GM19324 (cell line): ENCODE data around the gene P4HTM.
"Not testable (repeated sequence)": the region's sequence is repeated elsewhere in the genome, so short reads cannot be mapped to it uniquely, and the experiment has no call there.

Source experiments
- ATAC-seq: cut with Tn5 transposase; IDR thresholded peaks from one replicate; pipeline ENCODE4 v1.9.1; 2021; ENCODE audit warnings: mild to moderate bottlenecking, moderate library complexity; ENCODE audit not compliant: unreplicated experiment, low FRiP score

Gene P4HTM

DNA sequence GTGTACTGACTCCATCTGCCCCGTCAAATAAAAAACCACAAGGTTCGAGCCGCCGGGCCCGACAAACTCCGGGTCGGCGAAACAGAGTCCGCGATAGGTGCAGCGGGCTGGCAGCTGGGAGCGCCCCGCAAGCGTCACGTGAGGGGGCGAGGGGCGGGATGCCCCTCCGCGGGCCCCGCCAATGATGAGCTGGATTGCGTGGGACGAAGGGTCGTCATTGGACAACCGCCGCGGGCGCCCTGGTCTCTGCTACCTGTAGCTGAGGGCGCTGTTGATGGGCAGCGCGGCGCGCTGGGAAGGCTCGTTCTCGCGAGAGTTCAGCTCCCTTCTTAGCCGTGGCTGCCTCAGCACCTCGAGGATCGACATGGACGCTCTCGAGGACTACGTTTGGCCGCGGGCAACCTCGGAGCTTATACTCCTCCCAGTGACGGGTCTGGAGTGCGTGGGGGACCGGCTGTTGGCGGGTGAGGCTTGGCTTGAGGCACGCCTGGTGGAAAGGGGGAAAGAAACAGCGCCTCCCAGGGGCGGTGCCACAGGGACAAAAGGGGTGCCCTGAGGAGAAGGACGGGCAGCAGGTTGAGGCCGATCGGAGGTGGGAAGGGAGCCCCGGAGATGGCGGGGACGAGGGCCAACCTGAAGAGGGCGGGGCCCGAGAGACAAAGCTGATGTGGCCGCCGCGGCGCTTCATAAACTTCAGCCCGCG is 17.2 kb downstream of the P4HTM start, which contains the start of gene WDR6:
WDR6 (plus strand) TSS at position 324 of the 703 bp plus-strand sequence; CDS start at position 365, 41 bp downstream.
- ATAC-seq = peak; percentile 90

- peak; percentile 34 for ATAC-seq
Measured at GRCh38 chr3:49007771-49008528, 17.9 kb downstream of the P4HTM start.

DNA sequence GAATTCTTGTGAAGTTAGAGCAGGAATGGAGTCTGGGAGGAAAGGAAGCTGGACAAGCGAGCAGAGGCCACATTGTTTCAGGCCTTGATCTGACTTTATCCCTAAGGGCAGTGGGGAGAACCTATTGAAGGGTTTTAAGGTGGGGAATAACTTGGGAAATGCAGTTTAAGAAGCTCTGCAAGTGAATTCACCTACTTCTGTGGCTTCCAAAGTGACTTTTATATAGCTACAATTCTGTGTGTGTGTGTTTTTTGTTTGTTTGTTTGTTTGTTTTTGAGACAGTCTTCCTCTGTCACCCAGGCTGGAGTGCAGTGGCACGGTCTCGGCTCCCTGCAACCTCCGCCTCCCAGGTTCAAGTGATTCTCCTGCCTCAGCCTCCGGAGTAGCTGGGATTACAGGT is 18.6 kb downstream of the P4HTM start:
- not testable (repeated sequence) for ATAC-seq

- ATAC-seq = no peak
Measured at GRCh38 chr3:49009396-49009795, 19.4 kb downstream of the P4HTM start.

- ATAC-seq = no peak
Measured at GRCh38 chr3:49012441-49013017, 22.5 kb downstream of the P4HTM start.

DNA sequence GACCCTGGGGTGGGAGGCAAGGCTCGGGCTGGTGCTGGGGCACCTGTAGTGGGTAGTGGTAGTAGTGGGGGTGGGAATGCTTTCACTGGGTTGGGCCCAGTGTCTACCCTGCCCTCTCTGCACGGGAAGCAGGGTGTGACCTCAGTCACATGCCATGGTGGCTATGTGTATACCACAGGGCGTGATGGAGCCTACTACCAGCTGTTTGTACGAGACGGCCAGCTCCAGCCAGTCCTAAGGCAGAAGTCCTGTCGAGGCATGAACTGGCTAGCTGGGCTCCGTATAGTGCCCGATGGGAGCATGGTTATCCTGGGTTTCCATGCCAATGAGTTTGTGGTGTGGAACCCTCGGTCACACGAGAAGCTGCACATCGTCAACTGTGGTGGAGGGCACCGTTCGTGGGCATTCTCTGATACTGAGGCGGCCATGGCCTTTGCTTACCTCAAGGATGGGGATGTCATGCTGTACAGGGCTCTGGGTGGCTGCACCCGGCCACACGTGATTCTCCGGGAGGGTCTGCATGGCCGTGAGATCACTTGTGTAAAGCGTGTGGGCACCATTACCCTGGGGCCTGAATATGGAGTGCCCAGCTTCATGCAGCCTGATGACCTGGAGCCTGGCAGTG is 23.2 kb downstream of the P4HTM start:
- no peak for ATAC-seq

DNA sequence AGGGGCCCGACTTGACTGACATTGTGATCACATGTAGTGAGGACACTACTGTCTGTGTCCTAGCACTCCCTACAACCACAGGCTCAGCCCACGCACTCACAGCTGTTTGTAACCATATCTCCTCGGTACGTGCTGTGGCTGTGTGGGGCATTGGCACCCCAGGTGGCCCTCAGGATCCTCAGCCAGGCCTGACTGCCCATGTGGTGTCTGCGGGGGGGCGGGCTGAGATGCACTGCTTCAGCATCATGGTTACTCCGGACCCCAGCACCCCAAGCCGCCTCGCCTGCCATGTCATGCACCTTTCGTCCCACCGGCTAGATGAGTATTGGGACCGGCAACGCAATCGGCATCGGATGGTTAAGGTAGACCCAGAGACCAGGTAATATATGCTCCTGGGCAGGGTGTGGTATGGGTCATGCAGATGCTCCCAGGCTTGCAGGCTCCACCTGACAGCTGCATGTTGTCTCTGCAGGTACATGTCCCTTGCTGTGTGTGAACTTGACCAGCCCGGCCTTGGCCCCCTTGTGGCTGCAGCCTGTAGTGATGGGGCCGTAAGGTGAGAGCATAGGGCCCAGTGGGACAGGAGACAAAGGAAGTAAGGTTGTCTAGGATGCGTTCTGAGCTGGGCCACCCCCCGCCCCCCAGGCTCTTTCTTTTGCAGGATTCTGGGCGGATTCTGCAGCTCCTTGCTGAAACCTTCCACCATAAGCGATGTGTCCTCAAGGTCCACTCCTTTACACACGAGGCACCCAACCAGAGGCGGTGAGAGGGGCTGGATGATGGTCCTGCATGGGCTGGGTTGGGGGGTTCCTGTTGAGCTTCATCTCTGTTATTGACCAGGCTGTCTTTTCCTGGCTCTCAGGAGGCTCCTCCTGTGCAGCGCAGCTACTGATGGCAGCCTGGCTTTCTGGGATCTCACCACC is 24.0 kb downstream of the P4HTM start:
- no peak for ATAC-seq

- ATAC-seq = no peak
Measured at GRCh38 chr3:49015072-49015471, 25.0 kb downstream of the P4HTM start.

DNA sequence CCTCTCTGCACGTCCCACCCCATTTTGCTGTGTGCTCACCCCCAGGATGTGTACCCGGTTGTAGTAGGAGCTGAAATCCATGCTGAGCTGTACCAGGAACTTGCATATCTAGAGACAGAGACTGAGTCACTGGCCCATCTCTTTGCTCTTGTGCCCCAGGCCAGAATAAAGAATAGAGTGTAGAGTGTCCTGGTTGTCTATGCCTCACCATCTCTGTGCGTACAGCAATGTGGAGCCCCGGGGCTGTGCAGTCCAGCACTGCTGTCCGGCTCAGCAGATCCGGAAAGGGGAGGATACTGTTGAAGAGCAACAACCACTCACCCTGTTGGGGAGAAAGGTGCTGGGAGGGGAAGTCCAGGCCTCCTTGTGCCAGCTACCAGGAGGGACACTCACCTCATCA is 25.7 kb downstream of the P4HTM start:
- no peak for ATAC-seq

GRCh38 chr3:49016414-49017228 is 26.6 kb downstream of the P4HTM start:
- ATAC-seq = no peak

GRCh38 chr3:49017229-49017970 is 27.4 kb downstream of the P4HTM start:
- ATAC-seq = no peak

- ATAC-seq = no peak
Measured at GRCh38 chr3:49017971-49018706, 28.1 kb downstream of the P4HTM start, which contains the start of gene DALRD3. TSS of gene DALRD3 (minus strand) at chr3:49018580. CDS start at chr3:49018564, 16 bp downstream.

GRCh38 chr3:49018707-49019006 is 28.6 kb downstream of the P4HTM start:
- no peak for ATAC-seq

DNA sequence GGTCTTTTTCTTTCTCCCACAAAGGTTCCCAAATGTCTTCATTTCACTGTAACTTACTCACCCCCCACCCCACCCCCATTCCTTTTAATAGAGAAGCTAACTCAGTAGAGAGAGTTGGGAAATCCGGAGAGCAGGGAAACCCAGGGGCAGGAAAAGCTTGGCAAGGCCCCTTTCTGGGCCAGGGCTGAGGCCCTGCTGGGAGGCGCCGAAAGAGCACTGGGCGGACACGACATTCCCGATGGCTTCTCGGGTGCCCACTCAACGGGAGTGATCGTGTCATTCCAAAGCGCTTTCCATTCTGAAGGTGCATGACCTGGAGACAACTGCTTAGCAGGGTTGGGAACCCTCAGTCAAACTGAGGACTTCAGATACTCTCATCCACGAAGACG is 29.9 kb downstream of the P4HTM start:
- ATAC-seq = no peak

GRCh38 chr3:49020330-49021212 is 30.5 kb downstream of the P4HTM start:
- ATAC-seq = peak; percentile 1

DNA sequence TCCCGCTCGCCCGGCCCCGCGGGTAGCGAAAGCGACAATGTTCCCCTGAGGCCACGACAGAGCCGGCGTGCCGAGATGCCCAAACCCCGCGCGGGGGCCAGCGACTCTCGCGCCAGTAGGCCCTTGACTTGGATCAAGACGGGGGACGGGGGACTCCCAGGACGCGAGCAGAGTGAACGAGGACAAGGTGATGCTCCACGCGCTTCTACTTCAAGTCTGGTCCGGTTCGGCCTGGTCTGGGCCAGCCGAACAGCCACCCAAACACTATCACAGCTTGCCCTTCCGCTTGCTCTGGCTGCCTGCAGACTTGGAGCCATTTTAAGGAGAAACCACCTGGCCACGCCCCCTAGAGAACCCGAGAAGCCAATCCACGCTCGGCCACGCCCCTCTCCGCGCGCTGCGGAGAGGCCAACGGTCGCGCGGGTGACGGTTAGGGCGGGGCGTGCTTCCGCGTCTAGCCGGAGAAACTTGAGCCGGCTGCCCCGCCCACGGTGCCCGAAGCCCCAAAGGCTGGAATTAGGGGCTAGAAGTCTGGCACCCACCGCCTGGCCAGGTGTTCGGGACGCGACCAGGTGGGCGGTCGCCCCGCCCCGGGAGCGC is 31.3 kb downstream of the P4HTM start:
- peak; percentile 57 for ATAC-seq
